Measurements from ENCODE around the gene KL.

- TF ChIP-seq, protein P1, sequence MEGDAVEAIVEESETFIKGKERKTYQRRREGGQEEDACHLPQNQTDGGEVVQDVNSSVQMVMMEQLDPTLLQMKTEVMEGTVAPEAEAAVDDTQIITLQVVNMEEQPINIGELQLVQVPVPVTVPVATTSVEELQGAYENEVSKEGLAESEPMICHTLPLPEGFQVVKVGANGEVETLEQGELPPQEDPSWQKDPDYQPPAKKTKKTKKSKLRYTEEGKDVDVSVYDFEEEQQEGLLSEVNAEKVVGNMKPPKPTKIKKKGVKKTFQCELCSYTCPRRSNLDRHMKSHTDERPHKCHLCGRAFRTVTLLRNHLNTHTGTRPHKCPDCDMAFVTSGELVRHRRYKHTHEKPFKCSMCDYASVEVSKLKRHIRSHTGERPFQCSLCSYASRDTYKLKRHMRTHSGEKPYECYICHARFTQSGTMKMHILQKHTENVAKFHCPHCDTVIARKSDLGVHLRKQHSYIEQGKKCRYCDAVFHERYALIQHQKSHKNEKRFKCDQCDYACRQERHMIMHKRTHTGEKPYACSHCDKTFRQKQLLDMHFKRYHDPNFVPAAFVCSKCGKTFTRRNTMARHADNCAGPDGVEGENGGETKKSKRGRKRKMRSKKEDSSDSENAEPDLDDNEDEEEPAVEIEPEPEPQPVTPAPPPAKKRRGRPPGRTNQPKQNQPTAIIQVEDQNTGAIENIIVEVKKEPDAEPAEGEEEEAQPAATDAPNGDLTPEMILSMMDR (IDR thresholded peaks at IDR 0.05), result no peak
- no peak for TF ChIP-seq EZH2 (IDR thresholded peaks at IDR 0.05; ENCODE audit: borderline replicate concordance, insufficient read depth, low read depth, low read length, poor library complexity, severe bottlenecking)
These were observed 4.3 kb upstream of the KL start for GRCh38 chr13:33011828-33012470.
